ENCODE measurements around the gene LRP5.

GRCh38 chr11:68459886-68460740, 147.7 kb downstream of the LRP5 start:
- TF ChIP-seq, protein P1, sequence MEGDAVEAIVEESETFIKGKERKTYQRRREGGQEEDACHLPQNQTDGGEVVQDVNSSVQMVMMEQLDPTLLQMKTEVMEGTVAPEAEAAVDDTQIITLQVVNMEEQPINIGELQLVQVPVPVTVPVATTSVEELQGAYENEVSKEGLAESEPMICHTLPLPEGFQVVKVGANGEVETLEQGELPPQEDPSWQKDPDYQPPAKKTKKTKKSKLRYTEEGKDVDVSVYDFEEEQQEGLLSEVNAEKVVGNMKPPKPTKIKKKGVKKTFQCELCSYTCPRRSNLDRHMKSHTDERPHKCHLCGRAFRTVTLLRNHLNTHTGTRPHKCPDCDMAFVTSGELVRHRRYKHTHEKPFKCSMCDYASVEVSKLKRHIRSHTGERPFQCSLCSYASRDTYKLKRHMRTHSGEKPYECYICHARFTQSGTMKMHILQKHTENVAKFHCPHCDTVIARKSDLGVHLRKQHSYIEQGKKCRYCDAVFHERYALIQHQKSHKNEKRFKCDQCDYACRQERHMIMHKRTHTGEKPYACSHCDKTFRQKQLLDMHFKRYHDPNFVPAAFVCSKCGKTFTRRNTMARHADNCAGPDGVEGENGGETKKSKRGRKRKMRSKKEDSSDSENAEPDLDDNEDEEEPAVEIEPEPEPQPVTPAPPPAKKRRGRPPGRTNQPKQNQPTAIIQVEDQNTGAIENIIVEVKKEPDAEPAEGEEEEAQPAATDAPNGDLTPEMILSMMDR (IDR thresholded peaks at IDR 0.05) = no peak
- TF ChIP-seq POLR2A (IDR thresholded peaks at IDR 0.05) = no peak
- TF ChIP-seq POLR2AphosphoS5 (IDR thresholded peaks at IDR 0.05) = no peak
- no peak for TF ChIP-seq EP300 (IDR thresholded peaks at IDR 0.05)

Measured in suprapubic skin (tissue), 4 donors.